GM12892 (cell line): ENCODE measurements around the gene PRICKLE1.
"Not testable (repeated sequence)": the region's sequence is repeated elsewhere in the genome, so short reads cannot be mapped to it uniquely, and the experiment has no call there.

ENCODE experiments used
- POLR2A ChIP-seq: IDR thresholded peaks from 2 replicates; pipeline ENCODE4 v1.6.1; 2011; ENCODE audit warnings: low read depth, low read length, control low read depth
- POLR2AphosphoS5 ChIP-seq: IDR thresholded peaks from 2 replicates; pipeline ENCODE4 v1.6.1; 2011; ENCODE audit warnings: low read depth, low read length, control low read depth

GRCh38 chr12:42541308-42541707, 48.2 kb downstream of the PRICKLE1 start:
- not testable (repeated sequence) for TF ChIP-seq POLR2A, POLR2AphosphoS5
